Measurements from ENCODE around the gene TMEM132D. TPM values are rescaled to one million over a fixed set of nuclear protein-coding genes. Genes with fewer than 3 reads are reported as not detected.
A peak's percentile ranks its signal among the peaks of the same experiment; 100 is the strongest.

TMEM132D gene
- total RNA-seq, 1 donor from 2014 or later = 16.5 TPM

GRCh38 chr12:129467289-129467688 lies 436.5 kb downstream of the TMEM132D start:
- Mint-ChIP-seq H3K36me3 (ENCODE audit: unreplicated experiment) (peaks cover 4% of the 10 kb centered on the region), H3K4me3 (ENCODE audit: unreplicated experiment) (no peak overlapping the region), H3K4me1 (ENCODE audit: low read depth, unreplicated experiment) (peaks cover 13% of the 10 kb centered on the region), H3K27me3 (ENCODE audit: unreplicated experiment) (peaks cover 6% of the 10 kb centered on the region), H3K9me3 (ENCODE audit: unreplicated experiment) (peaks cover 17% of the 10 kb centered on the region), H3K27ac (ENCODE audit: unreplicated experiment) (no peak overlapping the region)
- no peak for DNase-seq
- TF ChIP-seq, protein P1, sequence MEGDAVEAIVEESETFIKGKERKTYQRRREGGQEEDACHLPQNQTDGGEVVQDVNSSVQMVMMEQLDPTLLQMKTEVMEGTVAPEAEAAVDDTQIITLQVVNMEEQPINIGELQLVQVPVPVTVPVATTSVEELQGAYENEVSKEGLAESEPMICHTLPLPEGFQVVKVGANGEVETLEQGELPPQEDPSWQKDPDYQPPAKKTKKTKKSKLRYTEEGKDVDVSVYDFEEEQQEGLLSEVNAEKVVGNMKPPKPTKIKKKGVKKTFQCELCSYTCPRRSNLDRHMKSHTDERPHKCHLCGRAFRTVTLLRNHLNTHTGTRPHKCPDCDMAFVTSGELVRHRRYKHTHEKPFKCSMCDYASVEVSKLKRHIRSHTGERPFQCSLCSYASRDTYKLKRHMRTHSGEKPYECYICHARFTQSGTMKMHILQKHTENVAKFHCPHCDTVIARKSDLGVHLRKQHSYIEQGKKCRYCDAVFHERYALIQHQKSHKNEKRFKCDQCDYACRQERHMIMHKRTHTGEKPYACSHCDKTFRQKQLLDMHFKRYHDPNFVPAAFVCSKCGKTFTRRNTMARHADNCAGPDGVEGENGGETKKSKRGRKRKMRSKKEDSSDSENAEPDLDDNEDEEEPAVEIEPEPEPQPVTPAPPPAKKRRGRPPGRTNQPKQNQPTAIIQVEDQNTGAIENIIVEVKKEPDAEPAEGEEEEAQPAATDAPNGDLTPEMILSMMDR (IDR thresholded peaks at IDR 0.05; ENCODE audit: partially characterized antibody, unreplicated experiment) = no peak

DNA sequence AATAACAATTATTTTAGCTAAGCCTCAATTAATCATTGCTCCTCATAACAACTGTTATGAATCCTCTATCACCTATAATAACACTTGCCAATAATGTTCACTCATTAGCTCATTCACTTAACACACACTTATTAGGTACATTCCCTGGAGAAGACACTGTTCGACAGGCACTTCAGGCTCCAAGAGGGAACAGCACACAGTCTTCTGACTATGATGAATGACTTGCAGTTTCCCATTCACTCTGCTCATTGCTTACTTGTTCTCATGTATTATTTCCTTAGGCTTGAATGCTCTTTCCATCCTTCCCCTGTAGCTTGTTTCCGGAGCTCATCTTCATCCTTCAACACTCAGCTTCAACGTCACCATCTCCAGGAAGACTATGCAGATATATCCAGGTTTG lies 437.3 kb downstream of the TMEM132D start:
- H3K9me3 Mint-ChIP-seq (ENCODE audit: unreplicated experiment) = peaks cover 15% of the 10 kb centered on the region

GRCh38 chr12:129459886-129460285 lies 443.9 kb downstream of the TMEM132D start:
- Mint-ChIP-seq H3K9me3 (ENCODE audit: unreplicated experiment) (peaks cover 5% of the 10 kb centered on the region), H3K4me3 (ENCODE audit: unreplicated experiment) (no peak overlapping the region), H3K27ac (ENCODE audit: unreplicated experiment) (no peak overlapping the region), H3K27me3 (ENCODE audit: unreplicated experiment) (peaks cover 5% of the 10 kb centered on the region), H3K4me1 (ENCODE audit: low read depth, unreplicated experiment) (no peaks in the 10 kb centered on the region), H3K36me3 (ENCODE audit: unreplicated experiment) (peaks cover 15% of the 10 kb centered on the region)
- TF ChIP-seq, protein P1 (IDR thresholded peaks at IDR 0.05; ENCODE audit: partially characterized antibody, unreplicated experiment) = no peak
- no peak for DNase-seq

More for the DNA sequence above, 437.3 kb downstream of the TMEM132D start:
- TF ChIP-seq, protein P1 (IDR thresholded peaks at IDR 0.05; ENCODE audit: partially characterized antibody, unreplicated experiment) = no peak
- Mint-ChIP-seq H3K36me3 (ENCODE audit: unreplicated experiment) (peaks cover 4% of the 10 kb centered on the region), H3K27ac (ENCODE audit: unreplicated experiment) (peak overlapping the region; percentile 29), H3K4me1 (ENCODE audit: low read depth, unreplicated experiment) (peaks cover 11% of the 10 kb centered on the region), H3K27me3 (ENCODE audit: unreplicated experiment) (peaks cover 9% of the 10 kb centered on the region), H3K4me3 (ENCODE audit: unreplicated experiment) (no peak overlapping the region)
- no peak for DNase-seq

GRCh38 chr12:129446696-129447095 lies 457.1 kb downstream of the TMEM132D start:
- Mint-ChIP-seq H3K27ac (ENCODE audit: unreplicated experiment) (no peak overlapping the region), H3K27me3 (ENCODE audit: unreplicated experiment) (peaks cover 1% of the 10 kb centered on the region), H3K9me3 (ENCODE audit: unreplicated experiment) (peaks cover 6% of the 10 kb centered on the region), H3K4me1 (ENCODE audit: low read depth, unreplicated experiment) (no peaks in the 10 kb centered on the region), H3K4me3 (ENCODE audit: unreplicated experiment) (no peak overlapping the region), H3K36me3 (ENCODE audit: unreplicated experiment) (no peaks in the 10 kb centered on the region)
- TF ChIP-seq, protein P1 (IDR thresholded peaks at IDR 0.05; ENCODE audit: partially characterized antibody, unreplicated experiment) = no peak
- no peak for DNase-seq

GRCh38 chr12:129440278-129440677 lies 463.5 kb downstream of the TMEM132D start:
- Mint-ChIP-seq H3K27ac (ENCODE audit: unreplicated experiment) (no peak overlapping the region), H3K4me3 (ENCODE audit: unreplicated experiment) (no peak overlapping the region), H3K36me3 (ENCODE audit: unreplicated experiment) (peaks cover 8% of the 10 kb centered on the region), H3K4me1 (ENCODE audit: low read depth, unreplicated experiment) (no peaks in the 10 kb centered on the region), H3K27me3 (ENCODE audit: unreplicated experiment) (no peaks in the 10 kb centered on the region), H3K9me3 (ENCODE audit: unreplicated experiment) (peaks cover 2% of the 10 kb centered on the region)
- DNase-seq = no peak
- TF ChIP-seq, protein P1 (IDR thresholded peaks at IDR 0.05; ENCODE audit: partially characterized antibody, unreplicated experiment) = no peak
